ENCODE data around the gene SOX1. TPM values are rescaled to one million over a fixed set of nuclear protein-coding genes. Genes with fewer than 3 reads are reported as not detected.

SOX1 gene
- total RNA-seq, 1 experiment from 2014 or later: not detected

DNA sequence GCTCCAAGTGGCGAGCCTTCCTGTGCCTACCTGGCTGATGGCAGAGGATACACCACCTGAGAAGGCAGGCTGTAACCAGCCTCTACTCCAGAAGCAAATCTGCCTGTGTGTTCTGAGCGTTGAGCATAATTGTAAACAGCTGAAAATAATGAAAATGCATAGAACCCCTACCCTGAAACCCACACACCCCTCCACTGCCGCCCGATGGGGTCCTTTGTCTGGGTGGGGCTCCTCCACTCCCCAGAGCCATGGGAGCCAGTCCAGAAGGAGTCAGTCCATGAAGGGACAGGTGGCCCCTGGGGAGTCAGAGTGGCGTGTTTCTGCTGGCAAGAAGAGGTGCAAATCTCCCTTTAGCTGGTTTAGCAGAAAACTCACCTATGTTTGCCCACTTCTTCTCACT is 8.0 kb upstream of the SOX1 start:
- DNase-seq (ENCODE audit: low read depth): no peak

DNA sequence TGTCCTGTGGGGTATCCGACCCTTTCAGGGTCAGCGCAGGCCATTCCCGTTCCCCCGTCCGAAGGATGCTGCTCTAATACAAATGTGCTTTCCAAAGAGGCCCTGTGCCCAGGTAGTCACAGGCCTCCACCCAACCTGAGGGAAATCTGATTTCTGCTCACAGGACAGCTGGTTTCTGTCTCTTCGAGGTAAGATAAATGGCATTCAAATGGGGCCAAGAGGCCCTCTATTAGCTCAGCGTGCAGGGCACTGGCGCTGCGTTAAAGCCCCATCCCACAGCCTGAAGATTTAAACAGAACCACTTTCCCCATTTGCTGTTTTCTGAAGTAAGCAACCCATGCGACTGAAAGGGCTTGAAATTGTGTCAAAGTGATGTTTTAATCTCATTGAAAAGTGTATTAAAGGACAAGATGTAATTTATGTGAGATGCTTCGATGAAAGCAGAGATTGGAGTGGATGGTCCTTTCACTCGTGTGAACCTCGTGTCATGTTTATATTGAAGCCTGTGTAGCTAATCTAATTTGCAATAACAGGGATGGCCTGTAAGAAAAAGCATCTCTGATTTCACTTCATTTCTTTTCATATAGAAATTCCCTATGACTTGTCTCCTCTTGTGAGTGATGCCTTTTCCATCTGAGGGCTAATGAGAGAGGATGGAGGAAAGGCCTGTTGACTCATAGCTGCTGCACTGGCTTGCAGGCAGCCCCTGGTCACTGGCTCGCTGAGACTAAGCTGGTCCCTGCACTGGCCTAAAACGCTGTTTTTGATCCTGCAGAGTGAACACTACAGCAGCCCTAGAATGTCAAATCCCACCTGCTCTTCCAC is 7.3 kb upstream of the SOX1 start:
- no peak for DNase-seq (ENCODE audit: low read depth)

DNA sequence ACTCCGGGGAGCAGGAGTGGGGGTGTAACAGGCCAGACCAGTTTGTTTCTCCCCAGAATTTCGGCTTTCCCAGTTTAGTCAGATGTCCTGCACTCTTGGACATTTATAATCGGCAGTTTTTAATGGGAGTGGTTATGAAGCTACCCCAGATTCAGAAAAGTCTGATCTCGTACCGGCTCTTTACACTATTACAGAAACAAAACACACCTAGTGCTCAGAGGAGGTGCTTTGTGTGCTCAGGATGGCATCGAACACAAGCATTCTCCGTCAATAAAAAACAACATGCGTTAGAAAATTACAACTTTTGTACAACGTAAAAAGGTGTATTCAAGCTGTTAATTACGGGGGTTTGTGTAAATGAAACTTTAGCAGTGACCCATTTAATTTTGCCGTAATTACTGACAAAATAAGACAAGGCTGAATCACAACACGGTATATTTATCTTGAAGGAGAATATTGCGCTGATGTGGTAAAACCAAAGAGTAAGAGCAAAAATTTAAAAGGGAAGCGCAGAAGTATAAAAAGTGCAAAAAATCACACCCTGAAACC is 6.6 kb upstream of the SOX1 start:
- no peak for DNase-seq (ENCODE audit: low read depth)

DNA sequence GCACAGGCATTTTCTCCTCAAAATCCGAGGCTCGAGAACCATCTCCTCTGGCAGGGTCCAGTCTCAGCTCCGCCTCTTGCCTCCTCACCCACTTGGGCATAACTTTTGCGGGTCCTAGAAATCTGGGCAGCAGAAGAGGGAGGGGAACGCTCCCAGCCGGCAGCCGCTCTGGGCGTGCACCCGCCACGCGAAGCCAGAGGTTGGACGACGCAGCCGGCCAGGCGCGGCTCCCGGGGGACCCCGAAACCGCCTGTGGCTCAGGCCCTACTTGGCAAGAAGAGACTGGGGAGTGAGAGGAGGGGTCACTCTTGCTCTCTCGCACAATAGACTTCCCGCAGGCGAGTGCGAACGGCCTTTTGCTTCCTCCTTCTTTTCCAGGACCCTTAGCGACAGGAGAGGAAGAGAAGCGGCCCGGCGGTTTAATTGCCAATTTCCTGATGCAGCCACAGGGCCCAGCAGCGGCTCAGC is 6.0 kb upstream of the SOX1 start:
- DNase-seq (ENCODE audit: low read depth): no peak

DNA sequence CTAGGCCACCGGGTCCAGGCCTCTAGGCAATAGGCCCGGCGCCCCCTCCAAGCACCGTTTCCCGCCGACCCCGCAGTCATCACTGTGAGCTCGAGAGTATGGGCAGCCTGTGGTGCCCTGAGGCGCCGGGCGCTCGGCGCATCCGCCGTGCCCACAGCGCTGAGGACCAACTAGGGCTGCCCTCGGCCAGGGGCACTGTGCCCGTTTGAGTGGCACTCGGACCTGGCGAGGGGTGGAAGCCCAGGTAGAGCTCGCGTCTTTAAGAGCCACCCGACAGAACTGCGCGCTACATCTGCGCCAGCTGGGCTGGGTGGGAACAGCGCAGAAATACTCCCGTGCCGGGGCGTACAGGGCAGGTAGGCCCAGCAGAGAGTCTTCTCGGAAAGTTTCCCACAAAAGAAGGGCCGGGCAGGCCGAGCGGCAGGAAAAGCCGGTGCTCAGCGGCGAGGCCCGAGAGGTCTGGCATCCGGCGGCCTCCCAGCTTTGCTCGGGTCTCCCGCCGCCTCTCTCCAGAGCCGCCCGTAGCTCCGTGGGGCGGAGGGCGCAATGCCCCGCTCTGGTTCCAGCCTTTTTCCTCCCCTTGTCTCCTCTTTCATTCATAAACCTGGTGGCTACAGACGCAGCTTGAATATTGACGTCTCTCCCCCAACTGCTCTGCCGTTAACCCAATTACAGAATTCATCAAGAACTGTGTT is 5.4 kb upstream of the SOX1 start:
- DNase-seq (ENCODE audit: low read depth): no peak

DNA sequence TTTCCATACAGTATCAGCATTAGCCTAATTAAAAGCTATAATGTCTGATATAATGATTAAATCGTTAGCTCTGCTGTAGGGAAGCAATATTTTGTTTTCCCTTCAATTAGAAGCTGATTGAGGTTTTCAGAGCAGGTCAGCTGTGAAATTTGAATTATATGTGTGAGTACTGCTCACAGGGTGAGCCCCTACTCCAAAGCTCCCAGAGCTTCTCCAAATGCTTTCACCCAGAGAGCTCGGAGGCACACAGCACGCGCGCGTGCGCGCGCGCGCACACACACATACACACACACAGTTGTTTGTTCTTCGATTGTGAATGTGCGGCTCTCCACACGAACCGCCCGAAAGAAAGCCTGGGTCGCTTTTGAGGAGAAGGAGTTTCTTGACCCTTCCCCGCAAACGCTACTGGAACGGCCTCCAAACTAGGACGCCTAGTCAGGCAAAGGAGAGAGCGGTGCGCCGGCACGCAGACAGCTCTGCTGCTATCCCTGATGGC is 4.8 kb upstream of the SOX1 start:
- no peak for DNase-seq (ENCODE audit: low read depth)

DNA sequence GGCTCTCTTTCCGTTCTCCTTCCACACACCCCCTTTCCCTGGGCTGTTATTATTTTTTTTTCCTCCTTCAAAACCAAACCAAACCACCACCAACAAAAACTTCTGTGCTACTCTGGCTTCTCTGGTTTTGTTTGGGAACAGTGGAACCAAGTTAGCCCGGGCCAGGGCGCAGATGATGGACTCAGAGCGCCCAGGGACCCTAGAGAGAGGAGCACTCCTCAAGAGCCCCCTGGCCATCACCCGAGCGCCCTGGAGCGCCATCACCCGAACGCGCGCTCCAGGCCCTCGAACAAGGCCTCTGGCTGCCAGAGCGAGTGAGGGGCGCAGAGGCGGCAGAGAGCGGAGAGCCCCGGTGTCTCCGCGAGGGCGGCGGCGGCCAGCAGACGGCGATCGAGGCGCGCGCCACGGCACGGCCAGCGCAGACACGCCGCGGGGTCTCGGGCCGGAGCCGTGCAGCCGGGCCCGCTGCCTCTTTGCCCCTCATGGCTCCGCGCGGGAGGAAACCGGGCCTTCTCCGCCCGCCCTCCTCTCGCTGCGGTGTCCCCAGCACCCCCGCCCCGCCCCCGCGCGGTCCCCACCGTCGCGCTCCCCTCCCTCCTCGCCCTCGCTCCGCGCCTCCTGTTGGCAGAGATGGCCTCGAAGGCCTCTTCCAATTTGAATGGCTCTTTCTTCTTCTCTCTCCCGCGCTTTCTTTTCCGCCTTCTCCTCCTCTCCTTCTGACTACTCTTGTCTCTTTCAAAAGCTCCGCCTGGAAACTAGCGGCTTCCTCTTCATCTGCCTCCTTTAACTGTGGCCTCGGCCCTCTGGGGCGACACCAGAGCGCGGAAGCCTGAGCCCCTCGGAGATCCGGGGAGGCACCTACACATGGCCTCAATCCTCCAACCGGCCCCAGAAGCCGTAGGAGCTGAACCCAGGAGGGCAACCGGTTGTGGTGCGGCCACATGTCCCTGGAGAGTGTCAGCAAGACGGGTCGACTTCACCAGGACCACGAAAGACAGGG is 4.1 kb upstream of the SOX1 start:
- no peak for DNase-seq (ENCODE audit: low read depth)

DNA sequence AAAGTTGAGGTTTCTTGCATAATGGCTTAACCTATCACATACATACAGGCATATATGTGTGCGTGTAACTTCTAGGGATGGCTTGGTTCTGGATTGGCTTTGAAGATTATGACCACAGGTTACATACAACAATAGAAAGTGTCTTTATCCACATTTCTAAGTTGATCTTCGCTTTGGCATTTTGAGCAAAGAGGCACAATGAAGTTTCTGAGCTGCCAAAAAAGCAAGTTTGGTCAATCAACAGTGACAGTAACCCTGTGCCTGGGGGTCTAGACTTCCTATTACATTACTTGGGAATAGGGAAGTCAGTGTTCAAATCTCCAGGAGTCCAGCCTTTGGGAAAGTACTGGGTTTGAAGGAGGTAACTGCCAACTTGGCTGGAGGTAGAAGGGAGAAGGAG is 3.1 kb upstream of the SOX1 start:
- DNase-seq (ENCODE audit: low read depth): no peak

DNA sequence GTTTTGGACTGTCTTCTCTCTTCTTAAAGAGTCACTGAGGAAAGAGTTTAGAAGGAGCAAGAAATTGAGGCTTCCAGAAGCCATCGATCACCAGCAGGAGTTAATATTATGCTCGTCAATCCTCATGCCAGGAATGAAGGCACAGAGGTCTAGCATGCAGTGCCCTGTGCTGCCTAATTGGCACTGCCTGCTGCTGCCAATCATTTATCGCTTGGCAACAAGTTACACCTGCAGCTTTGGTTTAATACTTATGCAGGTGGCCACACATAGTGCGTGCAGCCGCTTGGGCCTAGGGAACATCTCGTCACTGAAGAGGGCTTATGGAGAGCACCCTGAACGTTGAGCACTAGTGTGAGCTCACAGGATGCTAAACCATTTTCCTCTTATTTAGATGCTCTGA is 2.7 kb upstream of the SOX1 start:
- no peak for DNase-seq (ENCODE audit: low read depth)

DNA sequence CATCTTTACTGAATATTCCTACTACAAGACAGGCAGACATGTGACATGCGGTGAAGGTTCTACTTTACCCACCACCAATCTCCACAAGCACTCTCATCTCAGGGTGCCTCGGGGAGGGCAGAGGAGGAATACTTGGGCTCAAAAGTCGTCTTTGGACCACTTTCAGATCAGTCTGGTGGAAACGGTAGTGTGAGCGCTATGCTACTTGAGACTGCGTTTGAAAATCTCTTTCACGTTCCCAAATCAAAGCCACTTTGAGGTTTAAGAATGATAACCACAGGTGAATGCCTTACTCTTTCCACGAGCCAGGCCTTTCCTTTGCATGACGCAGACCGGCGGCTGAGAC is 1.5 kb upstream of the SOX1 start:
- no peak for DNase-seq (ENCODE audit: low read depth)

DNA sequence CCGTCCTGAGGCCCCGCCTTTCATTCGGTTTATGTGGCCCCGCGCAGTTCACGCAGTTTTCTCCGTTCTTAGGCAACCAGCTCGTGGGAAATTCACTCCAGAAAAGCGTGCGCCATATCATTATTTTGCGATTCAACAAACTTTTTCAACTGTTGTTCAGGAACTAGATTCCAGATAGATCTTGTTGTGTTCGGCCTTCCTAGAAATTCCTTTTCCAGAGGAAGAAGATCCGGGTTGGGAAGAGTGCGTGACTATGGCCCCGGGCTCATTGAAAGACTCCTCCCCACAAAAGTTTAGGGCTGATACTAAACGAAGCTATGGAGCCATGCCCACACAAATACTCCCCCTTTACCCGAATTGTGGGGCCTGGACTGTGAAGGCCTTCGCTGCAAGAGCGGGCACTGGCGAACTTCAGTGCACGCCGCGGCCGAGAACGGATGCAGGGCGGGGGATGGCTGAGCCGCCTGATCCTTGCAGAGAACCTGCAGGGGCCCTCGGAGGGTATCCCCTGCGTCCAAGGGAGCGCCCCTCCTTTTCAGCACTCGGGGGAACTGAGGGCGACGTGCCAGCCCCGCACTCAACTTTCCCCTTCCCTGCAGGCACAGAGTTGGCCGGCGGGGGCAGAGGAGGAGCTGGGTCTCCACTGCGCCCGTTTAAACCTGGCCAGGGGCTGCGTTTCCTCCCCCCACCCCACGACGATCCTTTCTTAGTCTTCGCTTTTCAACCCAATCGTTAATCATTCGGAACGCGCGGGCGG is 904 bp upstream of the SOX1 start:
- no peak for DNase-seq (ENCODE audit: low read depth)

DNA sequence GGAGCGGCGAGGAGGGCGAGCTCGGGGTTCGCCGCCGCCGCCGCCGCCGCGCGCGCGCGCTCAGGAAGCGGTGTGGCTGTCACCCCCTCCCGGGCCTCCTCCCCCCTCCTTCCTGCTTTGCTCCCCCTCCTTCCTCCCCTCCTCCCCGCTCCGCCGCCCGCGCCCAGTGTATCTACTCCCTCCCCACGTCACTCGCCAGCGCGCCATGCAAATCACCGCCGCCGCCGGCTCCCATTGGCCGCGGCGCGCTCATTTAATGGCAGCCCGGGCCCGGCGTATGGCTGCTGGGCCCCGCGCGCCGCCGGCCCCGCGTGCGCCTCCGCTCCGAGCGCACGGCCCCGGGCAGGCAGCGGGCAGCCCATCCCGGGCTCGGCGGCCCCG is 335 bp upstream of the SOX1 start:
- no peak for DNase-seq (ENCODE audit: low read depth)

DNA sequence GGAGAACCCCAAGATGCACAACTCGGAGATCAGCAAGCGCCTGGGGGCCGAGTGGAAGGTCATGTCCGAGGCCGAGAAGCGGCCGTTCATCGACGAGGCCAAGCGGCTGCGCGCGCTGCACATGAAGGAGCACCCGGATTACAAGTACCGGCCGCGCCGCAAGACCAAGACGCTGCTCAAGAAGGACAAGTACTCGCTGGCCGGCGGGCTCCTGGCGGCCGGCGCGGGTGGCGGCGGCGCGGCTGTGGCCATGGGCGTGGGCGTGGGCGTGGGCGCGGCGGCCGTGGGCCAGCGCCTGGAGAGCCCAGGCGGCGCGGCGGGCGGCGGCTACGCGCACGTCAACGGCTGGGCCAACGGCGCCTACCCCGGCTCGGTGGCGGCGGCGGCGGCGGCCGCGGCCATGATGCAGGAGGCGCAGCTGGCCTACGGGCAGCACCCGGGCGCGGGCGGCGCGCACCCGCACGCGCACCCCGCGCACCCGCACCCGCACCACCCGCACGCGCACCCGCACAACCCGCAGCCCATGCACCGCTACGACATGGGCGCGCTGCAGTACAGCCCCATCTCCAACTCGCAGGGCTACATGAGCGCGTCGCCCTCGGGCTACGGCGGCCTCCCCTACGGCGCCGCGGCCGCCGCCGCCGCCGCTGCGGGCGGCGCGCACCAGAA is 1.1 kb downstream of the SOX1 start:
- no peak for DNase-seq (ENCODE audit: low read depth)

DNA sequence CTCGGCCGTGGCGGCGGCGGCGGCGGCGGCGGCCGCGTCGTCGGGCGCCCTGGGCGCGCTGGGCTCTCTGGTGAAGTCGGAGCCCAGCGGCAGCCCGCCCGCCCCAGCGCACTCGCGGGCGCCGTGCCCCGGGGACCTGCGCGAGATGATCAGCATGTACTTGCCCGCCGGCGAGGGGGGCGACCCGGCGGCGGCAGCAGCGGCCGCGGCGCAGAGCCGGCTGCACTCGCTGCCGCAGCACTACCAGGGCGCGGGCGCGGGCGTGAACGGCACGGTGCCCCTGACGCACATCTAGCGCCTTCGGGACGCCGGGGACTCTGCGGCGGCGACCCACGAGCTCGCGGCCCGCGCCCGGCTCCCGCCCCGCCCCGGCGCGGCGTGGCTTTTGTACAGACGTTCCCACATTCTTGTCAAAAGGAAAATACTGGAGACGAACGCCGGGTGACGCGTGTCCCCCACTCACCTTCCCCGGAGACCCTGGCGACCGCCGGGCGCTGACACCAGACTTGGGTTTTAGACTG is 1.7 kb downstream of the SOX1 start:
- DNase-seq (ENCODE audit: low read depth): no peak

DNA sequence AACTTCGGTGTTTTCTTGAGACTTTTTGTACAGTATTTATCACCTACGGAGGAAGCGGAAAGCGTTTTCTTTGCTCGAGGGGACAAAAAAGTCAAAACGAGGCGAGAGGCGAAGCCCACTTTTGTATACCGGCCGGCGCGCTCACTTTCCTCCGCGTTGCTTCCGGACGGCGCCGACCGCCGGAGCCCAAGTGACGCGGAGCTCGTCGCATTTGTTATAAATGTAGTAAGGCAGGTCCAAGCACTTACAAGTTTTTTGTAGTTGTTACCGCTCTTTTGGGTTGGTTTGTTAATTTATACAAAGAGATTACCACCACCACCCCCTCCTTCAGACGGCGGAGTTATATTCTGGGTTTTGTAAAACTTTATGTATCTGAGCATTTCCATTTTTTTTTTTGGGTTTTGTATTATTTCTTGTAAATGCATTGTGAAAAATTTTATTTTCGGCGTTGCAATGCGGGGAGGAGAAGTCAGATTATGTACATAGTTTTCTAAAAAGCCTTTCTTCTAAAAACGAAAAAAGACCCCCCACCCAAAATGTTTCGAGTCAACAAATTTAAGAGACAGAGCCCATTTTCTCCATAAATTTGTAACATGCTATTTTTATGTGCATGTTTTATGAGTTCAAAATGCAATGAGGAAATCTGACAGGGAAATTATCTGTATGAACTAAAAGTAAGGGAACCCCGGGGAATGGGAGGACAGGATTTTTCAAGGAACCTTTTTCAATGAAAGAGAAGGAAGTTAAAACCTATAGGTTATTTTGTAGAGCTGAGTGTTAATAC is 2.3 kb downstream of the SOX1 start:
- no peak for DNase-seq (ENCODE audit: low read depth)

DNA sequence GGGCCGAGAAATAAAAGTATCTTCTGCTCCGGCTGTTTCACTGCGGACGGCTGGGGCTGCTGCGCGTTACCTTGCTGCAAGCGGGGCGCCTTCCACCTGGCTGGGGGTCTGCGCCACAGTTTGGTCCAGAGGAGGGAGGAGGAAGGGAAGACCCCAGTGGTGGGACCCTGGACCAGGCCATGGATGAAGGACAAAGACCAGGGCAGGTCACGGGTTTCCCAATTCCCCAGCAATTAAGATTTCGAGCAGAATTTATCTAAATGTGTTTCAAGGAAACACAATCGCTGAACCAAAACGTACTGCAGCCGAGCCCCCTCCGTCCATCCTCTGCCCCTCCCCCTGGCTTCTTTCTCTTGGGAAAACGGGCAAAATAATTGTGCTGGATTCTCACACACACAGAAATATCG is 2.9 kb downstream of the SOX1 start:
- no peak for DNase-seq (ENCODE audit: low read depth)

DNA sequence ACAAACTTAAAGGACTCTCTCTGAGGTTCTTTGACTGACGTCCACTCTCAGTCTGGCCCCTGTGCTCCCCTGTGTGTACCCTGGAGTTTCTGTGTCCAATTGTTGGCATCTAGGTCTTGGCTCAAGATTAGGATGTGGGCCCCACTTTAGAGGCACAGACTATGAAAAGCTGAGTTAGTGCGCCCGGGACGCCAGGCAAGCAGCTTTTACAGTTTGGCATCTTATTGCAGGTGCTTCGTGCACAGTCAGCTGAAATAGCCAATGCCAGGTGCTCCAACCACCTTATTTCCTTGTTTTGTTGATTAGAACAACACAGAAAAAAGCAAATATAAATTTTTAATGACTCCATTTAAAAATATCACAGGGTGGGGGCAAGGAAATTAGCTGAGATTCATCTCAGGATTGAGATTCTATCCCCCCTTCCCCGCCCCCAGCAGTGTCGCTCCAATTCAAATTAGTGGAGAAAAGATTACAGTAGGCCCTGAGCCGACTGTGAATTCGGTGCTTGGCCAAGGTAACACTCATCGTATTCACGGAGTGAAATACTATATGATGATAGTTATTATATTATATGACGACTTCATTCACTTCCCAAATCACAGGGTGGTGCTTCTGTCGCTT is 4.3 kb downstream of the SOX1 start:
- DNase-seq (ENCODE audit: low read depth): no peak

DNA sequence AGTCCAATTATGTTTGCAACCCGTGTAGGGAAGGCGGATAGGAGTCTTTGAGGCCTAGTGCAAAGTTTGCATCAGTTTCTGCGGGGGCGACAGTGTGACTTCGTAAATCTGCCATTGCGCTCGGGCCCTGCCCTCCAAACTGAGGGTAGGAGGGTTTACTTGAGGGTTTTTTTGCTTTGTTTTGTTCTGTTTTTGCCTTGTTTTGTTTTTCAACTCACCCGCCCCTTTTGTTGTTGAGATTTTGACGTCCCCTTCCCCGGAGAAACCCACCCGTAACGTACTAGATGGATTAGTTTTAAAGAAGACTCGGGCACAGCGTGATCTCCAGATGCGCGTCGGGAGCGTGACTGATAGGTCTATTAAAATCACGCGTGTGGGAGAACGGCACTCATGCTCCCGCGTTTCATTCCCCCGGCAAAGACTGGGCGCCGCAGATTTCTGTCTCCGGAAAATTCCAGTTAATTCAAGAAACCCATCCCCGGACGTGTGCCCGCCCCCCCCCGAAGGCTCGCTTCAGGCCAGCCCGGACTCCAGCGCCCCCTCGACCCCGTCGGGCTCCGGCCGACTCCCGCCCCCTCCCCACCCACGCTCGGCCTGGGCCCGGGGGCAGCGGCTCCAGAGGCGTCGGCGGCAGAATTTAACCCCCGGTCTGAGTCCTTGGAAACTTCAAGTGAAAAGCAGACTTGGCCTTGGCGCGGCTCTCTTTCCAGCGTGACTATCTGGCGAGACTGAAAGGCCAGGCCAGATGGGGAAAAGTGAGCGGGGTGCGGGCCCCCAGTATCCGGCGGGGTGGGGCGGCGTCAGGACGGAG is 5.0 kb downstream of the SOX1 start:
- DNase-seq (ENCODE audit: low read depth): no peak
